ENCODE data around the gene MUC16.

Gene MUC16

GRCh38 chr19:9052894-9053293 lies 42.7 kb upstream of the MUC16 start:
- TF ChIP-seq SIN3A (IDR thresholded peaks at IDR 0.05; ENCODE audit: borderline replicate concordance, insufficient read depth, low read length) (no peak), TAF1 (IDR thresholded peaks at IDR 0.05; ENCODE audit: borderline replicate concordance, insufficient read depth, low read length) (no peak), POLR2AphosphoS5 (IDR thresholded peaks at IDR 0.05; ENCODE audit: low read depth, low read length) (no peak), FOXP2 (optimal IDR thresholded peaks at IDR 0.05; ENCODE audit: borderline replicate concordance, extremely low read depth, extremely low read length, insufficient read depth) (no peak), REST (IDR thresholded peaks at IDR 0.05; ENCODE audit: insufficient read depth in 1 of 2, low read depth in 2 of 2, low read length in 2 of 2) (no peak)

GRCh38 chr19:9046694-9047093 lies 36.5 kb upstream of the MUC16 start:
- TF ChIP-seq TAF1 (IDR thresholded peaks at IDR 0.05; ENCODE audit: borderline replicate concordance, insufficient read depth, low read length) (no peak), REST (IDR thresholded peaks at IDR 0.05; ENCODE audit: insufficient read depth in 1 of 2, low read depth in 2 of 2, low read length in 2 of 2) (no peak), POLR2AphosphoS5 (IDR thresholded peaks at IDR 0.05; ENCODE audit: low read depth, low read length) (no peak), SIN3A (IDR thresholded peaks at IDR 0.05; ENCODE audit: borderline replicate concordance, insufficient read depth, low read length) (no peak)

GRCh38 chr19:9044449-9044848 lies 34.2 kb upstream of the MUC16 start:
- TF ChIP-seq TAF1 (IDR thresholded peaks at IDR 0.05; ENCODE audit: borderline replicate concordance, insufficient read depth, low read length) (no peak), POLR2AphosphoS5 (IDR thresholded peaks at IDR 0.05; ENCODE audit: low read depth, low read length) (no peak)

GRCh38 chr19:9043524-9043923 lies 33.3 kb upstream of the MUC16 start:
- TF ChIP-seq FOXP2 (optimal IDR thresholded peaks at IDR 0.05; ENCODE audit: borderline replicate concordance, extremely low read depth, extremely low read length, insufficient read depth), result no peak
- no peak for TF ChIP-seq REST (IDR thresholded peaks at IDR 0.05; ENCODE audit: insufficient read depth in 1 of 2, low read depth in 2 of 2, low read length in 2 of 2)
- no peak for TF ChIP-seq POLR2AphosphoS5 (IDR thresholded peaks at IDR 0.05; ENCODE audit: low read depth, low read length)
- no peak for TF ChIP-seq SIN3A (IDR thresholded peaks at IDR 0.05; ENCODE audit: borderline replicate concordance, insufficient read depth, low read length)
- no peak for TF ChIP-seq TAF1 (IDR thresholded peaks at IDR 0.05; ENCODE audit: borderline replicate concordance, insufficient read depth, low read length)

GRCh38 chr19:9041023-9041422 lies 30.8 kb upstream of the MUC16 start:
- TF ChIP-seq REST (IDR thresholded peaks at IDR 0.05; ENCODE audit: insufficient read depth in 1 of 2, low read depth in 2 of 2, low read length in 2 of 2) (no peak), SIN3A (IDR thresholded peaks at IDR 0.05; ENCODE audit: borderline replicate concordance, insufficient read depth, low read length) (no peak), POLR2AphosphoS5 (IDR thresholded peaks at IDR 0.05; ENCODE audit: low read depth, low read length) (no peak), FOXP2 (optimal IDR thresholded peaks at IDR 0.05; ENCODE audit: borderline replicate concordance, extremely low read depth, extremely low read length, insufficient read depth) (no peak), TAF1 (IDR thresholded peaks at IDR 0.05; ENCODE audit: borderline replicate concordance, insufficient read depth, low read length) (no peak)
